Muscle of back (tissue), 11 donors: ENCODE results near the gene TADA1. TPM values are rescaled to one million over a fixed set of nuclear protein-coding genes. Genes with fewer than 3 reads are reported as not detected.
"Not testable (repeated sequence)": the region's sequence is repeated elsewhere in the genome, so short reads cannot be mapped to it uniquely, and the experiment has no call there.

ENCODE experiments used
- DNase-seq, 3 donors: peaks; one replicate each; pipeline versions ENCODE4 v3.0.0 to v3.0.0-alpha.2; 2013
- polyA plus RNA-seq, 10 donors: library from polyadenylated mRNA; unstranded; fragments of 120-200 nt; gene quantifications; one replicate each; pipeline ENCODE4 v1.2.1, GENCODE V29; 2013; ENCODE audit not compliant: insufficient read length in 10 of 10

Gene TADA1
- polyA plus RNA-seq, 10 donors: 10.9 to 16.5 (median 15.0) TPM

DNA sequence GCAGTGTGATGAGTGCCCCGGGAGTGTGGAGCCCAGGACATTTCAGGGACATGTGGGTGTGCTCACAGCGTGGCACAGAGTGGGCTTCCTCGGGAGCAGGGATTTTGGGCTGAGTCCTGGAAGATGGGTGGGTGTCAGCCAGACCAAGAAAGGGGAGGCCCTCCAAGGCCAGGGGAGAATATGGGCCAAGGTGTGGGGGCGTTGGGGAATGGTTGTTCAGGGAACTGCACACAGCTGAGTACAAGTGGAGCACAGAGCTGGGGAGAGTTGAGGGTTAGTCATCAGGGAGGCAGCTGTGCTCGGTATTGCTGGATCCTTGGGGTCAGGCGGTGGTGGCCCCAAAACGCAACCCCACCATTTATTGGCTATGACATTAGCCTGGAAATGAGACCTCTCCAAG is 31.3 kb downstream of the TADA1 start:
- DNase-seq: no peak

DNA sequence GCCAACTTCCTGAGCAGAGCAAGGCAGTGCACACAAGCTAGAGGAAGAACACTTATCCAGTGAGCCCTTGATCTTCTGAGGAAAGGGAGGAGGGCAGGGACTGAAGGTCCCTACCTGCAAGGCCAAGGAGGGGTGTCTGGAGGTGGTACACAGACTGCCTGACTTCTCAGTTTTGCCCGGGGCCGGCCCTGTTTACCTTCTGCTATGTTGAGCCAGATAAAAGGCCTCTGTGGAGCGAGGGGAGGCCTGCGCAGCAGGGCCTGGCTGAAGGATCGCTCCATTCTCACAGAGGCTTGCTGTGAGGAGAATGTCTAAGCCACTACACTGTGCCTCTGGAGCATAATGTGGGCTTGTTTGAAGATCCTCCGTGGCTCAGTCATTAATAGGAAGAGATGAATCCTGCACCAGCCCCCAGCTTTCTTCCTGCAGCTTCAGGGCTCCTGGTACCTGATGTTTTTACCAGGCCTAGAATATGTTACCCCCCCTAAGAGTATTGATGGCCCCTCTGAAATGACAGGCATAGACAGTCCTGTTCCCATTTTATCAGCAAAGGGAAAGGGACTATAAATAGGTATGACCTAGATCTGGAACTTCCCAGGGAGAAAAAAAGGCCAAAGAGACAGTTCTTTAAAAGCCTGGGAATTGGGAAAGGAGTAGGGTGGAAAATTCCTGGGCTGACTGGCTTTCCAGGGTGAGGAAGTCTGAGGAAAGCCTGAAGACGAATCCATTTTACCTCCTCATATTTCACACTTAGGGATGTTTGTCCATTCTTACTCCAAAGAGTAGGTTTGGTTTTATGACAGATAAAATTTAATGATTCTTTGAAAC is 32.1 kb downstream of the TADA1 start:
- peak in 1 of 3 donors; percentile 21 for DNase-seq

DNA sequence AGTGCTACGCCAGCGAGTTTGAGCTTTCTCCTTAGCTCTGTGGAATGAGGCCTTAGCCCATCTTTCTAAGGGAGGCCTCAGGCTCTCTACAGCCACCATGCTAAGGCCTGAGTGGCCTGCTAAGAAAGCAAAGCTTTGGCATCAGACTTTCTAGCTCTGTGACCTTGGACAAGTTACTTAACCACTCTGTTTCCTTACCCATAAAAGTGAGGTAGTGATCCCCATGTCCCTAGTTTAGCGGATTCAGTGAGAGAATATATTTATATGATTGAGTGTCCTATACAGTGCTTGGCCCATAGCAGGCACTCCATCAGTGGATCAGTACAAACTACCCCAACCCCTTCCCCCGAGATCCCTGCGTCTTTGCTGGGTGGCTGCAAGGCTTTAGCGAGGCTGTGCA is 32.7 kb downstream of the TADA1 start:
- no peak for DNase-seq

DNA sequence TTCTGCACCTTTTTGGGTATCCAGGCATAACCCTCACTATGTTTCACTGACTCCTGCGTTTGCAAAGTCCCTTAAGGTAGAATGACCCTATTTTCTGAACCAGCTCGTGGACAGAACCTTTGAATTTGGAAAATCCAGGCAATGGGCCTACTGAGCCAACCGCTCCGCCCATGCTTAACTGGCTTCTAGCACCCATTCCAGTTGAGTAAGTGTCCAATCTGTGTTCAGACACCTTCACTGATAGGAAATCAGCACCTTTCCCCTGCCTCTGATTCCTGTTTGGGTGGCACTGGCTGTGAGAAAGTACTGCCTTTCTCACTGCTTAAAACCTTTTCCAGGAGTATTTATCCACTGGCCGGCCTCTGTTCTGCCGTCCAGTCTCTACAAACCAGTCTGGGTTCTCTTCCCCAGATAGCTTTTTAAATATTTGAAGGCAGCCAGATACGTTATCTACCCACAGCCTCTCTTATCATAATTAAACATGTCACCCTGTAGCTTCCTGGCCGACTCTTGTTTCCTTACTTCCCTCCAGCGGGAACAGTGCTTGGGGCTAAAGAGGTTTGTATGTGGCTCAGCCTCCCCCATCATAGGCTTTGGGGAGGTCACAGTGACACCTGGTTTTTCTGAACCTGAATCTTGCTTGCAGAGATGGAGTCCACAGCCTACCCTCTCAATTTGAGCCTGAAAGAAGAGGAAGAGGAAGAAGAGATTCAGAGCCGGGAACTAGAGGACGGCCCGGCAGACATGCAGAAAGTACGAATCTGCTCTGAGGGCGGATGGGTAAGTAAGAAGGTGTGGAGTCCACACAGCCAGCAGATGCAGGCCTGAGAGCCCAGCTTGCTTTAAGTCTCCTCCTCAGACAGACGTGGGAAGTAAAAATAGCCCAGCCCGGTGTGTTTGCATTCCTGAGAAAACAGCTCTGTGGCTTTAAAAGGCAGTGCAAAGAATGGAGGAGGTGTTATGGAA is 35.5 kb downstream of the TADA1 start:
- peak in 1 of 3 donors; percentile 7 for DNase-seq

DNA sequence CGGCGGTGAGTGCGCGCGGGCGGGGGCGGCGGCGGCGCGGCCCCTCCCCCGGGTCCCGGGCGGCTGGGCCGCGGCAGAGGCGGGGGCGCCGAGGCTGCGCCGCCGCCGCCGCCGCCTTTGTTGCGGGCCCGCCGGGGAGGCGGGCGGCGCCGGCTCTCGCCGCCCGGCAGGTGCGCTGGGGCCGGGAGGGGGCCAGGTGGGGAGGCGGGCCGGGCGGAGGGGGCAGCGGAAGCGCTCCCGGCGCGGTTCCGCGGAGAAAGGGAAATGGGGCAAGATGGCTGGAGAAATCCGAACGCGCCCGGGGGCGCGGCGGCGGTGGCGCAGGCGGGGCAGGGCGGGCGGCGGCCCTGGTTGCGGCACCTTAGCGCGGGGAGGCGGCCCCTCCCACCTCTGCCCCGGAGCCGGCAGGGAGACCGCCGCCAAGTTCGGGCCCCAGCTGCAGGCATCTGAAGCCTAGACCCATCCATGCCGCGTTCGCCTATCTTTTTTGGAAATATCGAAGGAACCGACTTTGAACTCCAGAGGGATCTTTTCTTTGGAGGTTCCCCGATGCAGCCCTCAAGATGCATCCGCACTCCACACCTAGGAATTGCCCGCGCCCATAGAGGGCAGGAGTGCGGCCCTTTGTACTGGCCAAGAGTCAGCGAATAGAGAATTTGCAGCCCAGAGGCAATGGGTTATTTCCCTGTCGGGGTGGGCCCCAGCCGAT is 36.3 kb downstream of the TADA1 start:
- peak; percentile 5 to 53 (median 34) for DNase-seq

- peak; percentile 84 to 97 (median 93) for DNase-seq
These were observed 37.1 kb downstream of the TADA1 start, which contains the start of gene POGK for GRCh38 chr1:166838766-166839599. Gene POGK, plus strand, starts transcription at chr1:166839475. Its CDS starts 1,482 bp downstream, at chr1:166840957.

DNA sequence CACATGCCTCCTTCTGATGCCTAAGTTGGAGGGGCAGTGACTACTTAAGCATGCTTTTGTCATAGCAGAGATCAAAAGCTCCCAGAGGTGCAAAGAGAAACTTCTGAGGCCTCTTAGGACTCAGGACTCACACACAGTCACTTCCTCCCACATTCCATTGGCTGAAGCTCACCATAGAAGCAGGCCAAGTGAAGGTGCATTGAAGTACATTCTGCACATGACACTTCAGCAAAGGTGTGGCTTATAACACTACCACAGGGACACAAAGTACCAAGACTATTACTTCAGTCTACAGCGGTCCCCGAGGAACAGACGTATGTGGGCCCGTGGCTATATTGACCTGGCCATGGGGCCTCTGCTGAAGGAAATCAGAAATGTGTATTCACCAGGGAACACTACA is 39.3 kb downstream of the TADA1 start:
- DNase-seq: no peak

- DNase-seq: not testable (repeated sequence)
These were observed 46.3 kb downstream of the TADA1 start for GRCh38 chr1:166829762-166830161.

DNA sequence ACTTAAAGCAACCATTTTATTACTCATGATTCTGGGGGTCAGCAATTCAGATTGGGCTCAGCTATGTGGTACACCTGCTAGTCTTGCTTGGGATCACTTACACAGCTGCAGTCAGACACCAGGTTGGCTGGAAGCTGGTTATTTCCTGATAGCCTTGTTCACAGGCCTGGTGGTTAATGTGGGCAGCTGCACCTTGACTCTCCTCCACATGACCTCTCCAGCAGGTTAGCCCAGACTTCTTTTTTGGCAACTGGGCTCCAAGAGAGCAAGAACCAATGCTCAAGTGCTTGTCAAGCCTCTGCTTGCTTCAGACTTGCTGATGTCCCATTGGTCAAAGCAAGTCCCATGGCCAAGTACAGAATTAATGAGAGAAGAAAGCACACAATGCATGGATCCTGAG is 48.6 kb downstream of the TADA1 start:
- no peak for DNase-seq

DNA sequence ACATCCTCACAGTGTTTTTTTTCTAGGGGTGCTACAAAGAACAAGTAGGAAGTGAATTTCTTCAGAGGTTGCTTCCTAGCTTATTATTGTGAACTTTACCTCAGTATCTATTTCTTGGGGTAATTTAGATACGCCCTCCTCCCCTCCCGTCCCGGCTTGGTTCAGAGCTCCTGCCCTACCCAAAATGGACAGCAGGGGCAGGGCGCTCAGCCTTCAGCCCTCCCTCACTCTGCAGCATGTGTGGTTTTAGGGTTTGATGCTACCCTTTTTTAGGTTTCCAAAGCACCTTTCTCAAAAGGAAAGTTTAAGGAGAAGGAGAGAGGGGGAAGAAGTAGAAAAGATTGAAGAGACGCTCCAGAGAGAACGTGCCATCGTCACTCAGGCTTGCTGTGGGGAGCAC is 53.7 kb downstream of the TADA1 start:
- no peak for DNase-seq

DNA sequence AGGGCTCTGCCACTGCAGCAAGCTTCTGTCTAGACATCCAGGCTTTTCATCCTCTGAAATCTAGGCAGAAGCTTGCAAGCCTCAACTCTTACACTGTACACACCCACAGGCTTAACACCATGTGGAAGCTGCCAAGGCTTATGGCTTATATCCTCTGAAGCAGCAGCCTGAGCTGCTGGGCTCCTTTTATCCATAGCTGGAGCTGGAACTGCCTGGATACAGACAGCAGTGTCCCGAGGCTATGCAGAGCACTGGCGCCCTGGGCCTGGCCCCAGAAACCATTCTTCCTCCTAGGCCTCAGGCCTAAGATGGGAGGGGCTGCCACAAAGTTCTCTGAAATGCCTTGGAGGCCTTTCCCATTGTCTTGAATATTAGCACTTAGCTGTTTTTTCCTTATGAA is 56.1 kb downstream of the TADA1 start:
- no peak for DNase-seq

- DNase-seq: no peak
These were observed 61.5 kb downstream of the TADA1 start for GRCh38 chr1:166814611-166815010.

GRCh38 chr1:166813508-166814223 is 62.4 kb downstream of the TADA1 start:
- no peak for DNase-seq

DNA sequence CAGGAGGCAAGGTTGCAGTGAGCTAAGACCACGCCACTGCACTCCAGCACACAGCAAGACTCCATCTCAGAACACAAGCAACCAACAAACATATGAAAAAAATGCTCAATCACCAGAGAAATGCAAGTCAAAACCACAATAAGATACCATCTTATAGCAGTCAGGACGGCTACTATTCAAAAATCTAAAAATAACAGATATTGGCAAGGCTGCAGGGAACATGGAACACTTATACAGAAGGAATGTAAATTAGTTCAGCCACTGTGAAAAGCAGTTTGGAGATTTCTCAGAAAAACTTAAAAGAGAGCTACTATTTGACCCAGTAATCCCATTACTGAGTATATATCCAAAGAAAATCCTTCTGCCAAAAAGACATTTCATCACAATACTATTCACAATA is 64.4 kb downstream of the TADA1 start:
- DNase-seq: no peak

GRCh38 chr1:166808952-166809351 is 67.1 kb downstream of the TADA1 start:
- DNase-seq: no peak

Other genes with a start within 250 kb of the TADA1 start
- 10 to 100 TPM; 13.2 to 19.8 (median 14.2) TPM for gene POGK, start 36.8 kb downstream of the TADA1 start, polyA plus RNA-seq
- gene ILDR2, start 99.3 kb upstream of the TADA1 start, polyA plus RNA-seq: 1 to 10 TPM; 1.4 to 3.8 (median 2.2) TPM
- gene MAEL, start 113.0 kb upstream of the TADA1 start, polyA plus RNA-seq: under 1 TPM; 0.12 to 0.91 (median 0.39) TPM
- under 1 TPM in 8 of 10 donors, not detected in 2; 0.16 to 0.51 (median 0.24) TPM for gene GPA33, start 214.1 kb upstream of the TADA1 start, polyA plus RNA-seq
- gene STYXL2, start 217.8 kb upstream of the TADA1 start, polyA plus RNA-seq: 100 to 1,000 TPM in 5 of 10 donors, 10 to 100 TPM in 5; 46.5 to 138 (median 96.1) TPM